Heart right ventricle (tissue), 16 donors: ENCODE data around the gene DUOXA1. TPM values are rescaled to one million over a fixed set of nuclear protein-coding genes. Genes with fewer than 3 reads are reported as not detected.
A peak's percentile ranks its signal among the peaks of the same experiment; 100 is the strongest.

Experiments used
- ATAC-seq, 8 donors: fragments of 200-7000 bp; cut with Tn5 transposase; one replicate each; pipeline ENCODE4 v1.9.1; 2020; ENCODE audit warnings: mild to moderate bottlenecking in 8 of 8, moderate library complexity in 8 of 8, moderate number of reproducible peaks in 1 of 8
- DNase-seq, 2 donors: peaks; one replicate each; pipeline ENCODE4 v3.0.0-alpha.2; 2020
- H3K27ac ChIP-seq, 10 donors: fragments of 200-600 bp; sonication (generic) in 2 of 10; one replicate each; pipeline versions ENCODE4 v1.5.0 to v1.8.0; 2020 to 2022; ENCODE audit warnings: mild to moderate bottlenecking in 3 of 10
- H3K27me3 ChIP-seq, 7 donors: fragments of 200-600 bp; one replicate each; pipeline ENCODE4 v1.8.0; 2021 to 2022; ENCODE audit warnings: mild to moderate bottlenecking in 2 of 7
- H3K36me3 ChIP-seq, 9 donors: fragments of 200-600 bp; sonication (generic) in 1 of 9; one replicate each; pipeline versions ENCODE4 v1.5.0 to v1.8.0; 2020 to 2022; ENCODE audit warnings: mild to moderate bottlenecking in 2 of 9
- H3K4me1 ChIP-seq, 9 donors: fragments of 200-600 bp; sonication (generic) in 1 of 9; one replicate each; pipeline versions ENCODE4 v1.5.0 to v1.8.0; 2020 to 2022; ENCODE audit warnings: mild to moderate bottlenecking in 4 of 9
- H3K4me3 ChIP-seq, 10 donors: fragments of 200-600 bp; sonication (generic) in 2 of 10; one replicate each; pipeline versions ENCODE4 v1.5.0 to v1.8.0; 2020 to 2022; ENCODE audit warnings: mild to moderate bottlenecking in 7 of 10, moderate library complexity in 2 of 10
- H3K9me3 ChIP-seq, 11 donors: fragments of 200-600 bp in 10 of 11; sonication (generic) in 2 of 11; one replicate each; pipeline versions ENCODE4 v1.5.0 to v1.8.0; 2013 to 2022; ENCODE audit warnings: mild to moderate bottlenecking in 2 of 11, control low read depth in 1 of 11, moderate library complexity in 1 of 11
- CTCF ChIP-seq, 9 donors: fragments of 200-600 bp; sonication (generic) in 2 of 9; IDR thresholded peaks; one replicate each; pipeline versions ENCODE4 v1.5.0 to v1.8.0; 2021 to 2022; ENCODE audit warnings: antibody characterized with exemption in 9 of 9, mild to moderate bottlenecking in 5 of 9, moderate library complexity in 1 of 9
- WGBS, 2 donors: extraction: QIAGEN DNeasy Blood & Tissue Kit; methylation state at CpG; one replicate each; pipeline ENCODE4 v1.1.7; 2013; ENCODE audit warnings: inconsistent platforms in 1 of 2; 5-methylcytosine and 5-hydroxymethylcytosine counted together
- intact Hi-C, 10 donors: fragments of 100-400 bp; cut with DNase I; formaldehyde crosslinking; loops; one replicate each; pipeline versions ENCODE4 v1.11.1 to v1.14.2; 2022
- polyA plus RNA-seq, 2 donors: library from polyadenylated mRNA; stranded (reverse); fragments of 200-250 nt; gene quantifications; one replicate each; pipeline ENCODE4 v1.2.3, GENCODE V29; 2013
- total RNA-seq, 10 donors: library from RNA; stranded (reverse); fragmentation: NEBNext Ultra II Directional in 3 of 10; extraction: Animal tissue kit (Norgen Biotek cat#: 25700) in 3 of 10; gene quantifications; one replicate each; pipeline versions ENCODE4 v1.2.1 to v1.2.4, GENCODE V29; 2021 to 2023
- donor health status: Arrhythmogenic right ventricular cardiomyopathy.
- donor health status: ischemic (EF 13 %, LVEDD 7.1; RV severe dilation, severe dysfunction).
- donor health status: healthy with polysubstance abuse.
- donor health status: DM: no; HTN: yes; CAD: no.
- donor health status: DM: no; HTN: no; CAD: no.
- donor health status: ischemic (EF 25% LVEDD 6.9; RV normal size, moderate dysfunction).
- donor health status: ischemic (EF 25% LVEDD 5.7; RV mildly dilated, moderate dysfunction).
- donor health status: healthy.
- donor health status: DM: yes; HTN: yes; CAD: no.
- donor health status: Ischemic cardiomyopathy.
- donor health status: ischemic (EF 35%, LVEDD 5.7; RV mildly dilated, moderate dysfunction).
- donor health status: nonischemic (EF 11% LVEDD 7.7; RV severe dilation, severe dysfunction).
- donor health status: DM: yes; HTN: yes; CAD: no.
- donor health status: PGD.
- donor health status: ischemic (EF 29% LVEDD 5.4; RV normal size, mild dysfunction).
- donor health status: nonischemic (EF 23%, LVEDD 6.1; RV moderate dilation, normal function).

The DUOXA1 gene
- total and polyA plus RNA-seq, 12 donors = 0.11 to 1.3 (median 0.47) TPM; not detected in 1

GRCh38 chr15:45164914-45165313 is 35.2 kb upstream of the DUOXA1 start:
- no peaks in the 10 kb centered on the region for H3K27me3 ChIP-seq
- 95 to 97% methylated on average over 1 of the region's 1 CpG for WGBS, 2 donors
- intact Hi-C loops = loop anchor here in 7 of 10 donors (2.0 to 10.0 kb wide), 8 partner anchors 37 to 472 kb away; partner anchors contain the start of gene SQOR (in 1 of the 7)

GRCh38 chr15:45163508-45163856 is 33.8 kb upstream of the DUOXA1 start:
- Histone ChIP-seq H3K4me3 (no peak overlapping the region), H3K36me3 (no peaks in the 10 kb centered on the region), H3K4me1 (peaks cover 0 to 35% (median 19%) of the 10 kb centered on the region in 9 donors), H3K27me3 (no peaks in the 10 kb centered on the region), H3K9me3 (no peaks in the 10 kb centered on the region), H3K27ac (peak overlapping the region in 1 of 10 donors; percentile 20)
- no peak for TF ChIP-seq CTCF (IDR thresholded peaks at IDR 0.05)
- no peak for DNase-seq
- ATAC-seq = no peak
- intact Hi-C loops = loop anchor here in 8 of 10 donors (2.0 to 10.0 kb wide), 9 partner anchors 115 to 295 kb away; a partner anchor contains a TSS
- WGBS, 2 donors = 81 to 83% methylated on average over 9 of the region's 9 CpGs

More at GRCh38 chr15:45164914-45165313, 35.2 kb upstream of the DUOXA1 start:
- TF ChIP-seq CTCF (IDR thresholded peaks at IDR 0.05) = no peak
- H3K36me3 ChIP-seq = no peaks in the 10 kb centered on the region
- H3K4me3 ChIP-seq = no peak overlapping the region
- DNase-seq (no peak), ATAC-seq (no peak)
- H3K4me1 ChIP-seq = peaks cover 0 to 42% (median 19%) of the 10 kb centered on the region in 9 donors
- no peak overlapping the region for H3K27ac ChIP-seq
- no peaks in the 10 kb centered on the region for H3K9me3 ChIP-seq

GRCh38 chr15:45162771-45163507 is 33.3 kb upstream of the DUOXA1 start:
- Histone ChIP-seq H3K9me3 (no peaks in the 10 kb centered on the region), H3K36me3 (no peaks in the 10 kb centered on the region), H3K4me1 (peaks cover 0 to 29% (median 19%) of the 10 kb centered on the region in 9 donors), H3K27me3 (no peaks in the 10 kb centered on the region), H3K4me3 (no peak overlapping the region), H3K27ac (peak overlapping the region in 1 of 10 donors; percentile 20)
- intact Hi-C loops = loop anchor here in 8 of 10 donors (2.0 to 10.0 kb wide), 9 partner anchors 116 to 296 kb away; a partner anchor contains a TSS
- peak; percentile 72 to 79 for DNase-seq
- TF ChIP-seq CTCF (IDR thresholded peaks at IDR 0.05) = peak; percentile 62 to 95 (median 85)
- WGBS, 2 donors = 6% methylated on average over 7 of the region's 7 CpGs
- ATAC-seq = peak; percentile 46 to 74 (median 67)

- no peak for ATAC-seq
- 91 to 93% methylated on average over 14 of the region's 14 CpGs for WGBS, 2 donors
- intact Hi-C loops = loop anchor here in 8 of 10 donors (2.0 to 10.0 kb wide), 9 partner anchors 117 to 297 kb away; a partner anchor contains a TSS
Observed at GRCh38 chr15:45161666-45162065, 32.0 kb upstream of the DUOXA1 start.

More at GRCh38 chr15:45161666-45162065, 32.0 kb upstream of the DUOXA1 start:
- no peak for DNase-seq
- peaks cover 0 to 24% (median 17%) of the 10 kb centered on the region in 9 donors for H3K4me1 ChIP-seq
- TF ChIP-seq CTCF (IDR thresholded peaks at IDR 0.05) = no peak
- no peaks in the 10 kb centered on the region for H3K27me3 ChIP-seq
- no peak overlapping the region for H3K27ac ChIP-seq
- no peaks in the 10 kb centered on the region for H3K36me3 ChIP-seq
- no peaks in the 10 kb centered on the region for H3K9me3 ChIP-seq
- H3K4me3 ChIP-seq = no peak overlapping the region
